AG09319 (cell line): Measurements from ENCODE around the gene ASTN2.

Source experiments
- DNase-seq: peaks from one replicate; pipeline ENCODE4 v3.0.0-alpha.2; 2010; ENCODE audit warnings: low read depth; ENCODE audit errors: extremely low read depth
- CTCF ChIP-seq: IDR thresholded peaks from 2 replicates; pipeline ENCODE4 v1.5.1; 2011; ENCODE audit warnings: low read depth, mild to moderate bottlenecking, inconsistent platforms, low read length, moderate library complexity

Gene ASTN2

GRCh38 chr9:116543731-116544400 is 871.0 kb downstream of the ASTN2 start:
- no peak for DNase-seq

GRCh38 chr9:116541402-116541801 is 873.5 kb downstream of the ASTN2 start:
- TF ChIP-seq CTCF = no peak

More at GRCh38 chr9:116543731-116544400, 871.0 kb downstream of the ASTN2 start:
- TF ChIP-seq CTCF = no peak

GRCh38 chr9:116539549-116539948 is 875.3 kb downstream of the ASTN2 start:
- TF ChIP-seq CTCF = no peak
- no peak for DNase-seq

More at GRCh38 chr9:116541402-116541801, 873.5 kb downstream of the ASTN2 start:
- no peak for DNase-seq

- no peak for DNase-seq
- no peak for TF ChIP-seq CTCF
Observed at GRCh38 chr9:116525611-116526010, 889.2 kb downstream of the ASTN2 start.

GRCh38 chr9:116524778-116525470 is 889.9 kb downstream of the ASTN2 start:
- no peak for TF ChIP-seq CTCF
- no peak for DNase-seq

- TF ChIP-seq CTCF = no peak
Observed at GRCh38 chr9:116520218-116520617, 894.6 kb downstream of the ASTN2 start.

GRCh38 chr9:116516456-116516855 is 898.4 kb downstream of the ASTN2 start:
- DNase-seq = no peak
- no peak for TF ChIP-seq CTCF

More at GRCh38 chr9:116520218-116520617, 894.6 kb downstream of the ASTN2 start:
- DNase-seq = no peak
